Stomach (tissue), 9 donors: Measurements from ENCODE around the gene SOX14. TPM values are rescaled to one million over a fixed set of nuclear protein-coding genes. Genes with fewer than 3 reads are reported as not detected.

Experiments used
- DNase-seq, 2 donors: peaks; one replicate each; pipeline versions ENCODE4 v3.0.0 to v3.0.0-alpha.2; 2013 to 2019
- H3K27ac ChIP-seq, 5 donors: fragments of 200-600 bp in 4 of 5; sonication (generic) in 4 of 5; one replicate each; pipeline ENCODE4 v1.5.1; 2013 to 2019; ENCODE audit warnings: mild to moderate bottlenecking in 1 of 5, moderate library complexity in 1 of 5
- H3K27me3 ChIP-seq, 3 donors: fragments of 200-600 bp; sonication (generic); one replicate each; pipeline ENCODE4 v1.5.1; 2017 to 2019; ENCODE audit warnings: mixed run types in 1 of 3
- H3K36me3 ChIP-seq, 4 donors: fragments of 200-600 bp; sonication (generic); 1 replicate in 3 of 4; 2 replicates in 1 of 4; pipeline ENCODE4 v1.5.1; 2016 to 2019
- H3K4me1 ChIP-seq, 4 donors: fragments of 200-600 bp; sonication (generic); one replicate each; pipeline ENCODE4 v1.5.1; 2016 to 2019
- H3K4me3 ChIP-seq, 4 donors: fragments of 200-600 bp; sonication (generic) in 3 of 4; one replicate each; pipeline ENCODE4 v1.5.1; 2016 to 2019; ENCODE audit warnings: mild to moderate bottlenecking in 1 of 4
- H3K9me3 ChIP-seq, 4 donors: fragments of 200-600 bp; sonication (generic); one replicate each; pipeline ENCODE4 v1.5.1; 2016 to 2019
- EP300 ChIP-seq: sonication (generic); formaldehyde crosslinking; IDR thresholded peaks from one replicate; pipeline ENCODE4 v1.6.1; 2017; ENCODE audit warnings: antibody characterized with exemption
- POLR2A ChIP-seq, 4 donors: fragments of 450-650 bp; IDR thresholded peaks; one replicate each; pipeline ENCODE4 v1.6.1; 2016; ENCODE audit warnings: antibody characterized with exemption in 4 of 4, control low read depth in 2 of 4, mild to moderate bottlenecking in 1 of 4, moderate library complexity in 1 of 4
- POLR2AphosphoS5 ChIP-seq, 3 donors: sonication (generic); formaldehyde crosslinking; IDR thresholded peaks; one replicate each; pipeline ENCODE4 v1.6.1; 2016; ENCODE audit warnings: antibody characterized with exemption in 3 of 3
- WGBS, 5 donors: extraction: QIAGEN DNeasy Blood & Tissue Kit in 3 of 5; methylation state at CpG; one replicate each; pipeline versions ENCODE4 v1.1.5 to v1.1.7; 2013 to 2018; 5-methylcytosine and 5-hydroxymethylcytosine counted together
- intact Hi-C: fragments of 100-400 bp; cut with DNase I; formaldehyde crosslinking; loops from one replicate; pipeline ENCODE4 v1.15.1; 2023; ENCODE audit warnings: low total_unique reads
- polyA plus RNA-seq, 3 donors: library from polyadenylated mRNA; stranded (reverse); fragments of 200-250 nt; gene quantifications; one replicate each; pipeline ENCODE4 v1.2.3, GENCODE V29; 2013
- total RNA-seq, 5 donors: library from RNA; depleted of rRNA; stranded (reverse); fragments of >200 nt; gene quantifications; one replicate each; pipeline versions ENCODE4 v1.1.0 to v1.2.3, GENCODE V29; 2014 to 2016
- TF ChIP-seq, protein P1 (sequence below), 7 experiments: fragments of 450-650 bp in 4 of 7; fragments of 200-600 bp in 3 of 7; sonication (generic) in 3 of 7; IDR thresholded peaks; one replicate each; pipeline ENCODE4 v1.5.1; 2016 to 2019; ENCODE audit warnings: antibody characterized with exemption in 7 of 7, control low read depth in 2 of 7, mild to moderate bottlenecking in 1 of 7
- donor health status: healthy with polysubstance abuse.
- donor health status: Bipolar disorder and iron deficiency.
- donor health status: healthy.

SOX14 gene
- total and polyA plus RNA-seq, 8 donors = not detected

DNA sequence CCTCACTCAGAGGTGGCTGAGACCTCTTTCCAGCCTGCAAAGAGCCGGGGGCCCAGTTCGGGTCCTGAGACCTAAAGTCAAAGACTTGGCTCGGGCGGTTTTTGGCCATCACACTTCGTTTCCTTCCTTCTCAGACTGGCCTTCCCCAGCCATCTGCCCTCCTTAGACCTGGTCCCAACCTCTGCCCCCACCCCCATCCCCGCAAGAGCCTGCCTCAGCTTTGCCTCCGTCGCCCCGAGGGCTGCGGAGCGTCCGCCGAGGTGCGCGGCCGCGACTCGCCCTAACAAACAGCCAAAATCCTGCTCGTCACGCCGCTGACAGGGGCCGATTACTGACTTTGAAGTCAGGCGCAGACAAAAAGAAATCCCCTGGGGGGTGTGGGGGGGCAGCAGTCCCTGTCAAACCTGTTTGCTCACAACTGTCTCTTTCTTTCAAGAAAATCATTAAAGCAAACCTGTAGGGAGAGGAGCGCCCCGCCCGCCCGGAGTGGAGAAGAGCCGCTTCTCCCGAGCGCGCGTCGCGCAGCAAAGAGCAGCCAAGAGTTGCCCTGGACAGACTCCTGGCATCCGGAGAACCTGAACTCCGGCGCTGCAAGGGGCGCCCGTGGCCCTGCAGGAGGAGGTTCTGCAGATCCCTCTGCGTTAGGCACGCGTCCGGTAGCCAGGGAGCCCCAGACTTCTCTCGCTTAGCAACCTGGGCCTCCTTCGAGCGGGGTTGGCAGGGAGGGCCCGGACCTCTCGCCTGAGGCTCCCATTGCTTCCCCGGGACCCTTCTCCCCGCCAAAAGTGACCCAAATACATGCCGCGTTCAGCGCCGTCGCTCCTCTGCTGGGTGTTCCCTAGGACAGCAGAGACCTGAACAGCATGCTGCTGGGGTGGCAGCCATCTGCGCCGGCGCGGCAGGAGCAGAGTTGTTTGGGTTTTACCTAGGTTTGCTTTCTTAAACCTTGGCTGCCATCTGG lies 4.5 kb downstream of the SOX14 start:
- peaks cover 49 to 100% (median 92%) of the 10 kb centered on the region in 3 donors for H3K27me3 ChIP-seq
- H3K4me3 ChIP-seq = peak overlapping the region; percentile 31 to 51 (median 42)
- no peak for DNase-seq
- peaks cover 44 to 82% (median 62%) of the 10 kb centered on the region in 4 donors for H3K4me1 ChIP-seq
- no peaks in the 10 kb centered on the region for H3K9me3 ChIP-seq
- no peaks in the 10 kb centered on the region for H3K36me3 ChIP-seq
- intact Hi-C loops = no loop called here
- no peak overlapping the region for H3K27ac ChIP-seq
- 3 to 6% (median 5%) methylated on average over 45 to 59 of the region's 59 CpGs for WGBS, 5 donors
- TF ChIP-seq, protein P1, sequence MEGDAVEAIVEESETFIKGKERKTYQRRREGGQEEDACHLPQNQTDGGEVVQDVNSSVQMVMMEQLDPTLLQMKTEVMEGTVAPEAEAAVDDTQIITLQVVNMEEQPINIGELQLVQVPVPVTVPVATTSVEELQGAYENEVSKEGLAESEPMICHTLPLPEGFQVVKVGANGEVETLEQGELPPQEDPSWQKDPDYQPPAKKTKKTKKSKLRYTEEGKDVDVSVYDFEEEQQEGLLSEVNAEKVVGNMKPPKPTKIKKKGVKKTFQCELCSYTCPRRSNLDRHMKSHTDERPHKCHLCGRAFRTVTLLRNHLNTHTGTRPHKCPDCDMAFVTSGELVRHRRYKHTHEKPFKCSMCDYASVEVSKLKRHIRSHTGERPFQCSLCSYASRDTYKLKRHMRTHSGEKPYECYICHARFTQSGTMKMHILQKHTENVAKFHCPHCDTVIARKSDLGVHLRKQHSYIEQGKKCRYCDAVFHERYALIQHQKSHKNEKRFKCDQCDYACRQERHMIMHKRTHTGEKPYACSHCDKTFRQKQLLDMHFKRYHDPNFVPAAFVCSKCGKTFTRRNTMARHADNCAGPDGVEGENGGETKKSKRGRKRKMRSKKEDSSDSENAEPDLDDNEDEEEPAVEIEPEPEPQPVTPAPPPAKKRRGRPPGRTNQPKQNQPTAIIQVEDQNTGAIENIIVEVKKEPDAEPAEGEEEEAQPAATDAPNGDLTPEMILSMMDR (IDR thresholded peaks at IDR 0.05) = no peak
- no peak for TF ChIP-seq POLR2A (IDR thresholded peaks at IDR 0.05)
- no peak for TF ChIP-seq EP300
- TF ChIP-seq POLR2AphosphoS5 (IDR thresholded peaks at IDR 0.05) = no peak

DNA sequence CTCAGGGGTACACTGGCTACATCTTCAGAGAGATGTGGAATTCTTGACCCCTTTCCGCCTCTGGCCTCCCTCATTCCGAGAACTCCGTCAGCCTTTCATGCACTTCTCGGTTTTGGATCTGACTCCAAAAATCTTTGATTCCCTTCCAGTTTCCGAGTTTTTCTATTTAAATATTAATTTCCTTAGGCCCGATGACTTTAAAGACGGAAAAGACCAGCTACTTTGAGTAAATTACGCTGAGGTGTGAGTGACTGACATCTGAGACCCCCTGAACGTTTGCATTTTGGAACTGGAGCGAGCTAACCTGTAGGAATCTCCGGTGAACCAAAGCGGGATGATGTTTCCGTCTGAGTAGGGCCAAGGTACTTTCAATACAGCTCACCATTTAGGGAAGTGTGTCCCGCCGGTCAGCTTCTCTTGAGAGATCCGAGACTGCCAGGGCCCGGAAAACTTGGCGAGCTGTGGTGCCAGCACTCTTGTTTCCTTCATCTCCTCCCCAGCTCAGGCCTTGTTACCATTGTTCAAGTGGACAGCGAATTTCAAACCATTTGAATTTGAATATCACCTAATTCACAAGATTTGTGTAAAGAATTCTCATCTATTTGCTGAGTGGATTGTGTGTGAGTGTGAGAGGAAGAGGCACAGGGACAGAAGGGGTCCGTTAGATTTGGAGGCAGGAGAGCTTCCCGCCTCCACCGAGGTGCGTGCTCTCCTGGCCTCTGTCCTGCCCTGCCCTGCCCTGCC lies 5.4 kb downstream of the SOX14 start:
- no peaks in the 10 kb centered on the region for H3K9me3 ChIP-seq
- no peak overlapping the region for H3K4me3 ChIP-seq
- intact Hi-C loops = no loop called here
- TF ChIP-seq, protein P1 (IDR thresholded peaks at IDR 0.05) = no peak
- TF ChIP-seq POLR2A (IDR thresholded peaks at IDR 0.05) = no peak
- TF ChIP-seq EP300 = no peak
- TF ChIP-seq POLR2AphosphoS5 (IDR thresholded peaks at IDR 0.05) = no peak
- DNase-seq = no peak
- WGBS, 5 donors = 11 to 14% (median 13%) methylated on average over 23 of the region's 23 CpGs
- no peak overlapping the region for H3K27ac ChIP-seq
- H3K27me3 ChIP-seq = peaks cover 41 to 100% (median 83%) of the 10 kb centered on the region in 3 donors
- peaks cover 38 to 74% (median 53%) of the 10 kb centered on the region in 4 donors for H3K4me1 ChIP-seq
- no peaks in the 10 kb centered on the region for H3K36me3 ChIP-seq

DNA sequence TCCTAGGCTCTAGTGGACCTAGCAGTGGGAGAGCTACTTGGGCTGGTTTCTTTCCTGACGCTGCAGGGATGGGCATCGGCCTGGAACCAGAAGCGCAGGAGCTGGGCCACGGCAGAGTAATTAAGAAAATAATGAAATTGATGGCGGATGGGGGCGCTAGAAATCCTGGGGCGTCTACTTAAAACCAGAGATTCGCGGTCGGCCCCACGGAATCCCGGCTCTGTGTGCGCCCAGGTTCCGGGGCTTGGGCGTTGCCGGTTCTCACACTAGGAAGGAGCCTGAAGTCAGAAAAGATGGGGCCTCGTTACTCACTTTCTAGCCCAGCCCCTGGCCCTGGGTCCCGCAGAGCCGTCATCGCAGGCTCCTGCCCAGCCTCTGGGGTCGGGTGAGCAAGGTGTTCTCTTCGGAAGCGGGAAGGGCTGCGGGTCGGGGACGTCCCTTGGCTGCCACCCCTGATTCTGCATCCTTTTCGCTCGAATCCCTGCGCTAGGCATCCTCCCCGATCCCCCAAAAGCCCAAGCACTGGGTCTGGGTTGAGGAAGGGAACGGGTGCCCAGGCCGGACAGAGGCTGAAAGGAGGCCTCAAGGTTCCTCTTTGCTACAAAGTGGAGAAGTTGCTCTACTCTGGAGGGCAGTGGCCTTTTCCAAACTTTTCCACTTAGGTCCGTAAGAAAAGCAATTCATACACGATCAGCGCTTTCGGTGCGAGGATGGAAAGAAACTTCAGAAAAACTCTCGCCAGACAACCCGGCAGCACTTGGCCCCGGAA lies 6.1 kb downstream of the SOX14 start:
- DNase-seq = no peak
- TF ChIP-seq EP300 (no peak), POLR2A (IDR thresholded peaks at IDR 0.05) (no peak), POLR2AphosphoS5 (IDR thresholded peaks at IDR 0.05) (no peak)
- TF ChIP-seq, protein P1 (IDR thresholded peaks at IDR 0.05) = no peak
- Histone ChIP-seq H3K27ac (no peak overlapping the region), H3K27me3 (peaks cover 34 to 100% (median 76%) of the 10 kb centered on the region in 3 donors), H3K9me3 (no peaks in the 10 kb centered on the region), H3K36me3 (no peaks in the 10 kb centered on the region), H3K4me3 (peak overlapping the region; percentile 13 to 44 (median 28)), H3K4me1 (peaks cover 38 to 66% (median 46%) of the 10 kb centered on the region in 4 donors)
- intact Hi-C loops = no loop called here
- WGBS, 5 donors = 4 to 7% (median 5%) methylated on average over 28 to 40 of the region's 40 CpGs
